HEK293 (cell line): ENCODE results near the gene TRAPPC6A.

ENCODE experiments used
- SP7 ChIP-seq: fragments of 450-650 bp; formaldehyde crosslinking; IDR thresholded peaks from 2 replicates; pipeline ENCODE4 v1.5.1; 2016; ENCODE audit warnings: missing biosample characterization, missing genetic modification characterization
- TCF7L2 ChIP-seq: IDR thresholded peaks from 2 replicates; pipeline ENCODE4 v1.6.1; 2011; ENCODE audit warnings: low read depth, mild to moderate bottlenecking, inconsistent platforms, low read length, moderate library complexity, borderline replicate concordance
- YY1 ChIP-seq: fragments of 450-650 bp; formaldehyde crosslinking; IDR thresholded peaks from 2 replicates; pipeline ENCODE4 v1.5.1; 2018; ENCODE audit warnings: missing biosample characterization, missing genetic modification characterization
- ZBTB1 ChIP-seq: fragments of 450-650 bp; formaldehyde crosslinking; IDR thresholded peaks from 2 replicates; pipeline ENCODE4 v1.5.1; 2016; ENCODE audit warnings: missing biosample characterization, missing genetic modification characterization
- ZBTB17 ChIP-seq: fragments of 450-650 bp; formaldehyde crosslinking; IDR thresholded peaks from 2 replicates; pipeline ENCODE4 v1.5.1; 2016; ENCODE audit warnings: missing biosample characterization, missing genetic modification characterization
- ZFP69B ChIP-seq: fragments of 450-650 bp; formaldehyde crosslinking; IDR thresholded peaks from 2 replicates; pipeline ENCODE4 v1.5.1; 2016; ENCODE audit warnings: missing biosample characterization, missing genetic modification characterization
- ZNF121 ChIP-seq: fragments of 450-650 bp; formaldehyde crosslinking; IDR thresholded peaks from 2 replicates; pipeline ENCODE4 v1.5.1; 2016; ENCODE audit warnings: missing biosample characterization, missing genetic modification characterization
- ZNF610 ChIP-seq: fragments of 450-650 bp; formaldehyde crosslinking; IDR thresholded peaks from 2 replicates; pipeline ENCODE4 v1.5.1; 2016; ENCODE audit warnings: missing biosample characterization, missing genetic modification characterization, borderline replicate concordance
- ZNF777 ChIP-seq: fragments of 450-650 bp; formaldehyde crosslinking; IDR thresholded peaks from 2 replicates; pipeline ENCODE4 v1.5.1; 2017; ENCODE audit warnings: missing biosample characterization, missing genetic modification characterization, borderline replicate concordance
- TF ChIP-seq, protein P1 (sequence below): fragments of 450-650 bp; formaldehyde crosslinking; IDR thresholded peaks from 2 replicates; pipeline ENCODE4 v1.5.1; 2016; ENCODE audit warnings: missing biosample characterization, missing genetic modification characterization
- TF ChIP-seq, protein P2 (sequence below): fragments of 450-650 bp; formaldehyde crosslinking; IDR thresholded peaks from 2 replicates; pipeline ENCODE4 v1.5.1; 2016; ENCODE audit warnings: missing biosample characterization, missing genetic modification characterization
- TF ChIP-seq, protein P3 (sequence below): IDR thresholded peaks from 2 replicates; pipeline ENCODE4 v1.6.1; 2011; ENCODE audit warnings: mild to moderate bottlenecking, low read depth, low read length, borderline replicate concordance

DNA sequence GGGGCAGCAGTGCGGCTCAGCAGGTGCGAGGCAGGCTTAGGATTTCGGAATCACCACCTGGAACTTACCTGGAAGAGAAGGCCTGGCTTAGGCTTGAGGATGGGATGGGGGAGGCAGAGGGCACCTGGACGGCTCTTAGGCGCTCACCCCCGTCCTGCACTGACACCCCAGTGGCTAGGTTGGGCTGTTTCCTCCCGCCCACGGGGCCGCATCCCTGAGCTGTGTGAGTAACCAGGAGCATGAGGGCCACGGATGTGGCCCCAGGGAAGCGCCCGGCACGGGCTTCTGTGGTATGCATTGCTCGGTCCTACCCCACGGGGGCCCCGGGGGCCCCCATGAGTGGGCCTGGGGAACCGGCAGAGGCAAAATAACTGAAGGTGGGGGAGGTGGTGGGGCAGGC, 14.9 kb downstream of the TRAPPC6A start:
- TF ChIP-seq ZNF610 (tag by site-specific recombination) (no peak), ZNF777 (tag by site-specific recombination) (no peak), ZFP69B (tag by site-specific recombination) (no peak), ZBTB1 (tag by site-specific recombination) (no peak), TCF7L2 (no peak), ZBTB17 (tag by site-specific recombination) (no peak), SP7 (tag by site-specific recombination) (no peak), ZNF121 (no peak), YY1 (tag by site-specific recombination) (no peak)
- TF ChIP-seq, protein P1, sequence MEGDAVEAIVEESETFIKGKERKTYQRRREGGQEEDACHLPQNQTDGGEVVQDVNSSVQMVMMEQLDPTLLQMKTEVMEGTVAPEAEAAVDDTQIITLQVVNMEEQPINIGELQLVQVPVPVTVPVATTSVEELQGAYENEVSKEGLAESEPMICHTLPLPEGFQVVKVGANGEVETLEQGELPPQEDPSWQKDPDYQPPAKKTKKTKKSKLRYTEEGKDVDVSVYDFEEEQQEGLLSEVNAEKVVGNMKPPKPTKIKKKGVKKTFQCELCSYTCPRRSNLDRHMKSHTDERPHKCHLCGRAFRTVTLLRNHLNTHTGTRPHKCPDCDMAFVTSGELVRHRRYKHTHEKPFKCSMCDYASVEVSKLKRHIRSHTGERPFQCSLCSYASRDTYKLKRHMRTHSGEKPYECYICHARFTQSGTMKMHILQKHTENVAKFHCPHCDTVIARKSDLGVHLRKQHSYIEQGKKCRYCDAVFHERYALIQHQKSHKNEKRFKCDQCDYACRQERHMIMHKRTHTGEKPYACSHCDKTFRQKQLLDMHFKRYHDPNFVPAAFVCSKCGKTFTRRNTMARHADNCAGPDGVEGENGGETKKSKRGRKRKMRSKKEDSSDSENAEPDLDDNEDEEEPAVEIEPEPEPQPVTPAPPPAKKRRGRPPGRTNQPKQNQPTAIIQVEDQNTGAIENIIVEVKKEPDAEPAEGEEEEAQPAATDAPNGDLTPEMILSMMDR (tag by site-specific recombination) = no peak
- TF ChIP-seq, protein P2, sequence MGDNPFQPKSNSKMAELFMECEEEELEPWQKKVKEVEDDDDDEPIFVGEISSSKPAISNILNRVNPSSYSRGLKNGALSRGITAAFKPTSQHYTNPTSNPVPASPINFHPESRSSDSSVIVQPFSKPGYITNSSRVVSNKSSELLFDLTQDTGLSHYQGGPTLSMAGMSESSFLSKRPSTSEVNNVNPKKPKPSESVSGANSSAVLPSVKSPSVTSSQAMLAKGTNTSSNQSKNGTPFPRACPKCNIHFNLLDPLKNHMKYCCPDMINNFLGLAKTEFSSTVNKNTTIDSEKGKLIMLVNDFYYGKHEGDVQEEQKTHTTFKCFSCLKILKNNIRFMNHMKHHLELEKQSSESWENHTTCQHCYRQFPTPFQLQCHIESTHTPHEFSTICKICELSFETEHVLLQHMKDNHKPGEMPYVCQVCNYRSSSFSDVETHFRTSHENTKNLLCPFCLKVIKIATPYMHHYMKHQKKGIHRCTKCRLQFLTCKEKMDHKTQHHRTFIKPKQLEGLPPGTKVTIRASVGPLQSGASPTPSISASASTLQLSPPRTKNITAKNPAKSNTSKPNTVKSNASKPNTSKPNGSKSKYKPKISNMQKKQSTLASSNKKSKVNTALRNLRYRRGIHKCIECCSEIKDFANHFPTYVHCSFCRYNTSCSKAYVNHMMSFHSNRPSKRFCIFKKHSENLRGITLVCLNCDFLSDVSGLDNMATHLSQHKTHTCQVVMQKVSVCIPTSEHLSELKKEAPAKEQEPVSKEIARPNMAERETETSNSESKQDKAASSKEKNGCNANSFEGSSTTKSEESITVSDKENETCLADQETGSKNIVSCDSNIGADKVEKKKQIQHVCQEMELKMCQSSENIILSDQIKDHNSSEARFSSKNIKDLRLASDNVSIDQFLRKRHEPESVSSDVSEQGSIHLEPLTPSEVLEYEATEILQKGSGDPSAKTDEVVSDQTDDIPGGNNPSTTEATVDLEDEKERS (tag by site-specific recombination) = no peak
- TF ChIP-seq, protein P3, sequence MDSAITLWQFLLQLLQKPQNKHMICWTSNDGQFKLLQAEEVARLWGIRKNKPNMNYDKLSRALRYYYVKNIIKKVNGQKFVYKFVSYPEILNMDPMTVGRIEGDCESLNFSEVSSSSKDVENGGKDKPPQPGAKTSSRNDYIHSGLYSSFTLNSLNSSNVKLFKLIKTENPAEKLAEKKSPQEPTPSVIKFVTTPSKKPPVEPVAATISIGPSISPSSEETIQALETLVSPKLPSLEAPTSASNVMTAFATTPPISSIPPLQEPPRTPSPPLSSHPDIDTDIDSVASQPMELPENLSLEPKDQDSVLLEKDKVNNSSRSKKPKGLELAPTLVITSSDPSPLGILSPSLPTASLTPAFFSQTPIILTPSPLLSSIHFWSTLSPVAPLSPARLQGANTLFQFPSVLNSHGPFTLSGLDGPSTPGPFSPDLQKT = no peak
